ENCODE data around the gene B4GALNT4. TPM values are rescaled to one million over a fixed set of nuclear protein-coding genes. Genes with fewer than 3 reads are reported as not detected.

B4GALNT4 gene
- total RNA-seq, 1 experiment from 2014 or later, result 20.0 TPM

DNA sequence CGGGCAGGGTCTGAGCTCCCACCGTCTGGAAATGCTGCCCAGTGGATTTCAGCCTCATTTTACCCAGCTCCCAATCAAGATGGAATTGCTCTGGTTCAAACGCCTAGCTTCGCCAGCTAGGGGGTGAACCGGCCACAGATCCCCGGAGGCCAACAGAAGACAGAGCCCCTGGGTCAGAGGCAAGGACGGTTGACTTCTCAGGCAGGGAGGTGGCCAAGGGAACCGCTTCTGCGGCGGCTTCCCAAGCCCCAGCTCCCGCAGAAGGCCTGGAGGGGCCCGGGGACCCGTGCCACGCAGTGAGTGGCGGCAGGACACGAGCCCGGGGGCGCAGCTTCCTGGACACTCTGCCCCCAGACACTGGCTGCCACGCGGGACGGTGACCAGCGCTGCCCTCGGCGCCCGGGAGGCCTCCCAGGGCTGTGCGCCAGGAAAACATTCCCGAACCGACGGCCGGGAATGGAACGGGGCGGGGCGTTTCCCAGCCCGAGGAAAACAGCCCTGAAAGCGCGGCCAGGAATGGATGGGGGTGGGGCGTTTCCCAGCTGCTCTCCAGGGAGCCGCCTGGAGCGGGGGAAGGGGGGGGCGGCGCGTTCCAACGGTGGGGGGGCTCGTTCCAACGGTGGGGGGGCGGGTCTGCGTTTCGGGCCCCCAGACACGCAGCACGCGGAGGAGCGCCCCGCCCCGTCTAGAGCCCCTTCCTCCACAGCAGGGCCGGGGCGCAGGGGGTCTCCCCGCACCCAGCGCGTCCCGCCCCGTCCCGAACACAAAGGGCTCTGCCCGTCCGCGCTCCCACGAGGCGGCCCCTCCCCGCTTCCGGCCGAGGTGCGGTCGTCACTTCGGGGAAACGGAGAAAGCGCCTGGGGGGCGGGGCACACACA is 13.5 kb upstream of the B4GALNT4 start:
- H3K9me3 Mint-ChIP-seq (ENCODE audit: unreplicated experiment), result no peaks in the 10 kb centered on the region
- TSS peak; percentile 96 for BruUV-seq (replicated peaks)
- ChIA-PET POLR2A (interaction anchor here (0.6 to 2.5 kb wide), 15 partner anchors 16 to 453 kb away, joined by 3 to 32 read pairs (median 10); partner anchors contain the start of genes BET1L, IFITM2, PKP3 and PSMD13), CTCF (interaction anchor here (0.6 to 1.8 kb wide), 14 partner anchors 8 to 148 kb away, joined by 3 to 10 read pairs (median 4); partner anchors contain the start of genes IFITM3 and RIC8A)
- DNase-seq (ENCODE audit: unreplicated experiment), result peak; percentile 94
- peaks cover 11% of the 10 kb centered on the region for H3K27me3 Mint-ChIP-seq (ENCODE audit: insufficient read depth, unreplicated experiment)
- H3K36me3 Mint-ChIP-seq (ENCODE audit: insufficient read depth, unreplicated experiment), result peaks cover 7% of the 10 kb centered on the region
- TF ChIP-seq, protein P1, sequence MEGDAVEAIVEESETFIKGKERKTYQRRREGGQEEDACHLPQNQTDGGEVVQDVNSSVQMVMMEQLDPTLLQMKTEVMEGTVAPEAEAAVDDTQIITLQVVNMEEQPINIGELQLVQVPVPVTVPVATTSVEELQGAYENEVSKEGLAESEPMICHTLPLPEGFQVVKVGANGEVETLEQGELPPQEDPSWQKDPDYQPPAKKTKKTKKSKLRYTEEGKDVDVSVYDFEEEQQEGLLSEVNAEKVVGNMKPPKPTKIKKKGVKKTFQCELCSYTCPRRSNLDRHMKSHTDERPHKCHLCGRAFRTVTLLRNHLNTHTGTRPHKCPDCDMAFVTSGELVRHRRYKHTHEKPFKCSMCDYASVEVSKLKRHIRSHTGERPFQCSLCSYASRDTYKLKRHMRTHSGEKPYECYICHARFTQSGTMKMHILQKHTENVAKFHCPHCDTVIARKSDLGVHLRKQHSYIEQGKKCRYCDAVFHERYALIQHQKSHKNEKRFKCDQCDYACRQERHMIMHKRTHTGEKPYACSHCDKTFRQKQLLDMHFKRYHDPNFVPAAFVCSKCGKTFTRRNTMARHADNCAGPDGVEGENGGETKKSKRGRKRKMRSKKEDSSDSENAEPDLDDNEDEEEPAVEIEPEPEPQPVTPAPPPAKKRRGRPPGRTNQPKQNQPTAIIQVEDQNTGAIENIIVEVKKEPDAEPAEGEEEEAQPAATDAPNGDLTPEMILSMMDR (IDR thresholded peaks at IDR 0.05; ENCODE audit: unreplicated experiment), result no peak
- peaks cover 28% of the 10 kb centered on the region for H3K4me1 Mint-ChIP-seq (ENCODE audit: insufficient read depth, unreplicated experiment)
- peak overlapping the region; percentile 35 for H3K4me3 Mint-ChIP-seq (ENCODE audit: unreplicated experiment)
- peak overlapping the region; percentile 62 for H3K27ac Mint-ChIP-seq (ENCODE audit: low read depth, unreplicated experiment)
- intact Hi-C loops (cut with micrococcal nuclease), result loop anchor here (1.0 kb wide), 1 partner anchor 48 kb away; no protein-coding TSS in a partner anchor

DNA sequence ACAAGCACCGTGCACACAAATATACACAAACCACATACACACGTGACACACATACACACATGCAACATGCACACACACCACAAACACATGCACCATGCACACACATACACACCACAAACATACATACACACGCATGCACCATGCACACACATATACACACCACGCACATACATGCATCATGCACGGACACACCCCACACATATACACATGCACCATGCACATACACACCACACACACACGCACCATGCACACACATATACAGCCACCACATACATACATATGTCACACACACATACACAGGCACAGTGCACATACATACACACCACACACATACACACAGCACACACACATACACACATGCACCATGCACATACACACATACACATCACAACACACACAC is 12.7 kb upstream of the B4GALNT4 start:
- H3K4me3 Mint-ChIP-seq (ENCODE audit: unreplicated experiment), result no peak overlapping the region

DNA sequence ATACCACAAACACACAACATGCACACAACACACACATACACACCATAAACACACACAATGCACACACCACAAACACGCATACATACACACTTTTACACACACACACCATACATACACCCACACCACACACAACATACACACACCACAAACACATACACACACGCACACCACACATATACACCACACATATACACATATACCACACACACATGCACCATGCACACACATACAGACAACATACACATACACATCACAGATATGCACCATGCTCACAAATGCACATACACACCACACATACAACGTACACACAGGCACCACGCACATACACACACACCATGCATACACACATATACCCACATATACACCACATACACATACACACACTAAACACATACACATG is 11.7 kb upstream of the B4GALNT4 start:
- H3K4me3 Mint-ChIP-seq (ENCODE audit: unreplicated experiment), result no peak overlapping the region
- H3K4me1 Mint-ChIP-seq (ENCODE audit: insufficient read depth, unreplicated experiment), result peaks cover 21% of the 10 kb centered on the region
- TF ChIP-seq, protein P1 (IDR thresholded peaks at IDR 0.05; ENCODE audit: unreplicated experiment), result no peak
- peaks cover 11% of the 10 kb centered on the region for H3K27me3 Mint-ChIP-seq (ENCODE audit: insufficient read depth, unreplicated experiment)
- ChIA-PET POLR2A (no interaction called here), CTCF (no interaction called here)
- H3K9me3 Mint-ChIP-seq (ENCODE audit: unreplicated experiment), result no peaks in the 10 kb centered on the region
- intact Hi-C loops (cut with micrococcal nuclease), result no loop called here
- H3K27ac Mint-ChIP-seq (ENCODE audit: low read depth, unreplicated experiment), result no peak overlapping the region
- TSS peak; percentile 32 for BruUV-seq (replicated peaks)
- no peak for DNase-seq (ENCODE audit: unreplicated experiment)
- no peaks in the 10 kb centered on the region for H3K36me3 Mint-ChIP-seq (ENCODE audit: insufficient read depth, unreplicated experiment)

More for the DNA sequence above, 12.7 kb upstream of the B4GALNT4 start:
- TF ChIP-seq, protein P1 (IDR thresholded peaks at IDR 0.05; ENCODE audit: unreplicated experiment), result no peak
- no peak overlapping the region for H3K27ac Mint-ChIP-seq (ENCODE audit: low read depth, unreplicated experiment)
- intact Hi-C loops (cut with micrococcal nuclease), result loop anchor here (1.0 kb wide), 1 partner anchor 48 kb away; no protein-coding TSS in a partner anchor
- no peaks in the 10 kb centered on the region for H3K9me3 Mint-ChIP-seq (ENCODE audit: unreplicated experiment)
- ChIA-PET CTCF (interaction anchor here (0.6 to 1.8 kb wide), 2 partner anchors 33 to 52 kb away, joined by 3 to 10 read pairs; no protein-coding TSS in a partner anchor), POLR2A (interaction anchor here (0.6 to 2.5 kb wide), 9 partner anchors 33 to 149 kb away, joined by 3 to 32 read pairs (median 20); partner anchors contain the start of genes BET1L, IFITM2, PSMD13 and PTDSS2)
- H3K4me1 Mint-ChIP-seq (ENCODE audit: insufficient read depth, unreplicated experiment), result peaks cover 22% of the 10 kb centered on the region
- BruUV-seq (replicated peaks), result no TSS peak
- H3K36me3 Mint-ChIP-seq (ENCODE audit: insufficient read depth, unreplicated experiment), result peaks cover under 1% of the 10 kb centered on the region
- H3K27me3 Mint-ChIP-seq (ENCODE audit: insufficient read depth, unreplicated experiment), result peaks cover 11% of the 10 kb centered on the region
- no peak for DNase-seq (ENCODE audit: unreplicated experiment)

DNA sequence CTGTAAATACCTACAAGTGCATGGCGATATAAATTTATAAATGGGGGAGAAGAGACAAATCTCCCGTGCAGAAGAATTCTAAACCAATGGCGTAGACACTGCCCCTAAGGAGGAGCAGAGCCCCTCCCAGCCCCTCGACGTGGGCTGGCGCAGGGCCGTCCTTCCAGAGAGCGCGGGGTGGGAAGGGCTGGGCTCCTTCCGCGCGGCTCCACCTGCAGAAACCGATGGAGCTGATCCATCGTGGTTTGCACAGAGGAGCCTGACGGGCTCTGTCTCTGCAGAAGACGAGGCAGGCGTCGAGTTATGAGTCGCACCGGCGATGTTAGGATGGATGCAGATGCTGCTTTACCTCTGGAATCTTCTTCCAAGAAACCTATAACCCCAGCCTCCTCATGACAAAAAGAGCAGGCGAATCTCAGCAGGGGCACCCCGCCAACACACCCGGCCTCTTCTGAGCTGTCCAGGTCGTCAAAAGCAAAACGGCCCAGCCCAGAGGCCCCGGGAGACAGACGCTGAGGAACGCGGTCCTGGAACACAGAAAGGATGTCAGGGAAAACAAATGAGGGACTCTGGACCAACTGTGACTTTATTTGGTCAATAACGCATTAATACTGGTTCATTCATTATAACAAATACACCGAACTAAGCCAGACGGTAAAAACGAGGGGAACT is 11.0 kb upstream of the B4GALNT4 start:
- ChIA-PET POLR2A (interaction anchor here (0.8 to 1.5 kb wide), 3 partner anchors 132 to 161 kb away, joined by 4 to 6 read pairs (median 4); partner anchors contain the start of genes BET1L and RIC8A), CTCF (no interaction called here)
- BruUV-seq (replicated peaks), result no TSS peak
- no peaks in the 10 kb centered on the region for H3K36me3 Mint-ChIP-seq (ENCODE audit: insufficient read depth, unreplicated experiment)
- intact Hi-C loops (cut with micrococcal nuclease), result no loop called here
- H3K27ac Mint-ChIP-seq (ENCODE audit: low read depth, unreplicated experiment), result no peak overlapping the region
- H3K4me1 Mint-ChIP-seq (ENCODE audit: insufficient read depth, unreplicated experiment), result peaks cover 14% of the 10 kb centered on the region
- TF ChIP-seq, protein P1 (IDR thresholded peaks at IDR 0.05; ENCODE audit: unreplicated experiment), result no peak
- H3K27me3 Mint-ChIP-seq (ENCODE audit: insufficient read depth, unreplicated experiment), result peaks cover 11% of the 10 kb centered on the region
- DNase-seq (ENCODE audit: unreplicated experiment), result no peak
- H3K9me3 Mint-ChIP-seq (ENCODE audit: unreplicated experiment), result no peaks in the 10 kb centered on the region
- H3K4me3 Mint-ChIP-seq (ENCODE audit: unreplicated experiment), result no peak overlapping the region
